Stimulated activated CD4-positive, alpha-beta T cell treated with anti-CD3 and anti-CD28 coated beads, Interleukin-1b, Interleukin-23, amount 100 ng/mL, for 1 hour (primary cell): Measurements from ENCODE around the gene NDC80.
A peak's percentile ranks its signal among the peaks of the same experiment; 100 is the strongest.
"Not testable (repeated sequence)": the region's sequence is repeated elsewhere in the genome, so short reads cannot be mapped to it uniquely, and the experiment has no call there.

Experiments
- DNase-seq, 2 donors: peaks; one replicate each; pipeline ENCODE4 v3.0.0-alpha.2; 2020; ENCODE audit warnings: low read depth in 2 of 2

The NDC80 gene

GRCh38 chr18:2571200-2572170 lies at the start of gene NDC80, which contains the start of gene METTL4:
NDC80 (plus strand) TSS chr18:2571557; CDS start chr18:2572986, 1,429 bp downstream.
METTL4 (minus strand) TSS chr18:2571505; CDS start chr18:2567216, 4,289 bp downstream.
- DNase-seq, result peak; percentile 47 to 58

- no peak for DNase-seq
Measured at GRCh38 chr18:2522112-2522511, 49.2 kb upstream of the NDC80 start.

- not testable (repeated sequence) for DNase-seq
Measured at GRCh38 chr18:2524794-2525198, 46.6 kb upstream of the NDC80 start.

GRCh38 chr18:2526329-2526728 lies 45.0 kb upstream of the NDC80 start:
- no peak for DNase-seq

- no peak for DNase-seq
Measured at GRCh38 chr18:2529154-2529553, 42.2 kb upstream of the NDC80 start.

GRCh38 chr18:2531751-2532150 lies 39.6 kb upstream of the NDC80 start:
- no peak for DNase-seq

- DNase-seq, result no peak
Measured at GRCh38 chr18:2532797-2533196, 38.6 kb upstream of the NDC80 start.

GRCh38 chr18:2534906-2535305 lies 36.5 kb upstream of the NDC80 start:
- no peak for DNase-seq

GRCh38 chr18:2535419-2535910 lies 35.9 kb upstream of the NDC80 start:
- DNase-seq, result no peak

- DNase-seq, result no peak
Measured at GRCh38 chr18:2536063-2536462, 35.3 kb upstream of the NDC80 start.

GRCh38 chr18:2536493-2536892 lies 34.9 kb upstream of the NDC80 start:
- no peak for DNase-seq

- DNase-seq, result no peak
Measured at GRCh38 chr18:2537296-2537695, 34.1 kb upstream of the NDC80 start.

GRCh38 chr18:2538236-2538635 lies 33.1 kb upstream of the NDC80 start:
- DNase-seq, result no peak

- DNase-seq, result no peak
Measured at GRCh38 chr18:2538844-2539243, 32.5 kb upstream of the NDC80 start.

GRCh38 chr18:2540575-2540974 lies 30.8 kb upstream of the NDC80 start:
- DNase-seq, result no peak

GRCh38 chr18:2541925-2542563 lies 29.3 kb upstream of the NDC80 start:
- DNase-seq, result not testable (repeated sequence)

- DNase-seq, result no peak
Measured at GRCh38 chr18:2545155-2545554, 26.2 kb upstream of the NDC80 start.

GRCh38 chr18:2547477-2548087 lies 23.8 kb upstream of the NDC80 start:
- no peak for DNase-seq

- DNase-seq, result no peak
Measured at GRCh38 chr18:2549462-2549861, 21.9 kb upstream of the NDC80 start.

- DNase-seq, result no peak
Measured at GRCh38 chr18:2551425-2551824, 19.9 kb upstream of the NDC80 start.

GRCh38 chr18:2554696-2555095 lies 16.7 kb upstream of the NDC80 start:
- DNase-seq, result no peak

- DNase-seq, result no peak
Measured at GRCh38 chr18:2555895-2556294, 15.5 kb upstream of the NDC80 start.
